Panc1 (cell line): Measurements from ENCODE around the gene POLR2F. TPM values are rescaled to one million over a fixed set of nuclear protein-coding genes. Genes with fewer than 3 reads are reported as not detected.

Experiments
- ATAC-seq: fragments of 200-7000 bp; cut with Tn5 transposase; 2 replicates; pipeline ENCODE4 v1.9.1; 2020; ENCODE audit warnings: mild to moderate bottlenecking, moderate library complexity
- BruUV-seq: library from RNA; stranded (reverse); fragments of 400-500 nt; replicated peaks from 2 replicates; lab custom pipeline; 2021; lab: Mats Ljungman, UMichigan
- CTCF ChIA-PET: fragments of 300-600 bp; sonication (Branson Sonifier 250); formaldehyde crosslinking; loops from one replicate; lab custom pipeline; 2022; ENCODE audit warnings: antibody characterized with exemption; lab: Charles Lee
- POLR2A ChIA-PET: fragments of 300-600 bp; sonication (Branson Sonifier 250); formaldehyde crosslinking; loops from one replicate; lab custom pipeline; 2022; ENCODE audit warnings: antibody characterized with exemption; lab: Charles Lee
- DNase-seq: peaks from one replicate; pipeline ENCODE4 v3.0.0-alpha.2; 2010; ENCODE audit warnings: low read depth, low spot score
- H3K27ac ChIP-seq: 2 replicates; pipeline ENCODE4 v1.5.1; 2011; ENCODE audit warnings: mild to moderate bottlenecking, low read length, inconsistent platforms
- H3K27me3 ChIP-seq: fragments of 200-500 bp; sonication (Bioruptor generic); 2 replicates; pipeline ENCODE4 v1.6.0; 2014; ENCODE audit warnings: low read length, inconsistent platforms; ENCODE audit not compliant: control insufficient read depth, insufficient read depth
- H3K36me3 ChIP-seq: fragments of 200-500 bp; sonication (Bioruptor generic); 2 replicates; pipeline ENCODE4 v1.5.1; 2014; ENCODE audit warnings: inconsistent platforms, mild to moderate bottlenecking, low read length, moderate library complexity; ENCODE audit not compliant: control insufficient read depth, insufficient read depth
- H3K4me1 ChIP-seq: 2 replicates; pipeline ENCODE4 v1.5.1; 2011; ENCODE audit warnings: inconsistent platforms, mild to moderate bottlenecking, low read length, moderate library complexity; ENCODE audit not compliant: control insufficient read depth, insufficient read depth
- H3K4me3 ChIP-seq, 2 experiments: 2 replicates each; pipeline ENCODE4 v1.5.1; 2011 to 2012; ENCODE audit warnings: low read depth in 2 of 2, low read length in 2 of 2, mild to moderate bottlenecking in 2 of 2, inconsistent platforms in 1 of 2, moderate library complexity in 1 of 2
- H3K9me3 ChIP-seq: fragments of 200-500 bp; sonication (Bioruptor generic); 2 replicates; pipeline ENCODE4 v1.5.1; 2014; ENCODE audit warnings: low read depth, mild to moderate bottlenecking, inconsistent platforms, low read length, moderate library complexity; ENCODE audit not compliant: control insufficient read depth, insufficient read depth
- in situ Hi-C: cut with HindIII; loops from 2 replicates; pipeline ENCODE4 v1.10.0; 2016; ENCODE audit warnings: low sequenced_read_pairs, low pct_unique_long_range_greater_than_20kb
- intact Hi-C: fragments of 100-400 bp; cut with micrococcal nuclease; formaldehyde crosslinking; loops from one replicate; pipeline ENCODE4 v1.10.0; 2022; ENCODE audit not compliant: unreplicated experiment
- microRNA-seq: library from miRNA; unstranded; fragments of <30 nt; microRNA quantifications from one replicate; pipeline ENCODE4 v1.1.0, GENCODE V29; 2020; ENCODE audit not compliant: unreplicated experiment
- total RNA-seq: library from RNA; stranded (reverse); gene quantifications from one replicate; pipeline ENCODE4 v1.2.1, GENCODE V29; 2021; ENCODE audit not compliant: unreplicated experiment
- TF ChIP-seq, protein P1 (sequence below): fragments of 450-650 bp; IDR thresholded peaks from 2 replicates; pipeline ENCODE4 v1.5.1; 2017; ENCODE audit warnings: mild to moderate bottlenecking

Gene POLR2F
- total RNA-seq, 1 experiment from 2014 or later: 89.7 TPM

DNA sequence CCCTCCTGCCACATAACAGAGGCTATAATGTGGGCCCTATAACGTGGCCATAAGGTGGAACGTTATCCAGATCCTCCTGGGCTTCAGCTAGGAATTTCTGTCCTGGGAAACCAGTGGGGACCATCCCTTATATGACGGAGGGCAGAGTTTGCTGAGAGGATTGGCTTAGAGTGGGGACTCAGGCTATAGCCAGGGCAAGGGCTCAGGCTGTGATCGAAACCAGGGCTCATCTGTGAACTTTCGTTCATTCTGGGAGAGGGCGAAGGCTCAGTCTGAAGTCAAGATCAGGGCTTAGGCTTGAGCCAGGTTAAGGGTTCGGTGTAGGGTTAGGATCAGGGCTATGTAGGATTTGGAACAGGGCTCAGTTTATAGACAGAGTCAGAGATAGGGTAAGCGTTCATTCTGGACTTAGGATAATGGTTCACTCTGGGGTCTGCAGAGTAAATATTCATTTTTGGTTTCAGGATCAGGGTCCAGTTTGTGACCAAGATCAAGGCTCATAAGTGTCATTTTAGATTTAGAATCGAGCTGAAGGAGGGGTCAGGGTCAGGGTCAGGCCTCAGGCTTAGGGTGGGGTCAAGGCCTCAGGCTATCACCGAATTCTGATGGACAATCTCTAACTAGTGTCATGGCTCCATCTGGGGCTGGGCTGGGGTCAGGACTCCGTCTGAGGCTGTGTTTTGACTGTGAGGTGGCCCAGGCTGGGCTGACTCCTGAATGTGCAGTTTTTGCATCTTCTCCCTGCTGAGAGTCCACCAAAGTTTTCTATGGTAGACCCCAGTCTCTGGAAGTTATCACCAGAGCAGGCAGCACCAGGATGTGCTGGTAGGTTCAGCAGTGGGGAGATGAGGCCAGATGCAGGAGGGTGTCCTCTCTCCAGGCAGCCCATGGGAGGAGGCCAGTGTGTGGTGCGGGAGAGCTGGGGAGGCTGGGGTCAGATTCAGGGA lies 64.7 kb downstream of the POLR2F start:
- POLR2A ChIA-PET: no interaction called here

More for the DNA sequence above, 64.7 kb downstream of the POLR2F start:
- Histone ChIP-seq H3K36me3 (no peaks in the 10 kb centered on the region), H3K27me3 (no peaks in the 10 kb centered on the region), H3K27ac (no peak overlapping the region), H3K9me3 (no peaks in the 10 kb centered on the region), H3K4me3 (no peak overlapping the region), H3K4me1 (no peaks in the 10 kb centered on the region)
- ATAC-seq: no peak
- intact Hi-C loops (no loop called here), in situ Hi-C loops (no loop called here)
- no TSS peak for BruUV-seq
- CTCF ChIA-PET: no interaction called here
- DNase-seq: no peak
- TF ChIP-seq, protein P1, sequence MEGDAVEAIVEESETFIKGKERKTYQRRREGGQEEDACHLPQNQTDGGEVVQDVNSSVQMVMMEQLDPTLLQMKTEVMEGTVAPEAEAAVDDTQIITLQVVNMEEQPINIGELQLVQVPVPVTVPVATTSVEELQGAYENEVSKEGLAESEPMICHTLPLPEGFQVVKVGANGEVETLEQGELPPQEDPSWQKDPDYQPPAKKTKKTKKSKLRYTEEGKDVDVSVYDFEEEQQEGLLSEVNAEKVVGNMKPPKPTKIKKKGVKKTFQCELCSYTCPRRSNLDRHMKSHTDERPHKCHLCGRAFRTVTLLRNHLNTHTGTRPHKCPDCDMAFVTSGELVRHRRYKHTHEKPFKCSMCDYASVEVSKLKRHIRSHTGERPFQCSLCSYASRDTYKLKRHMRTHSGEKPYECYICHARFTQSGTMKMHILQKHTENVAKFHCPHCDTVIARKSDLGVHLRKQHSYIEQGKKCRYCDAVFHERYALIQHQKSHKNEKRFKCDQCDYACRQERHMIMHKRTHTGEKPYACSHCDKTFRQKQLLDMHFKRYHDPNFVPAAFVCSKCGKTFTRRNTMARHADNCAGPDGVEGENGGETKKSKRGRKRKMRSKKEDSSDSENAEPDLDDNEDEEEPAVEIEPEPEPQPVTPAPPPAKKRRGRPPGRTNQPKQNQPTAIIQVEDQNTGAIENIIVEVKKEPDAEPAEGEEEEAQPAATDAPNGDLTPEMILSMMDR: no peak

Small RNA genes lying within 50 kb of the gene (microRNA-seq; reads per million reads assigned to microRNA genes)
- gene MIR4534: not detected
- gene MIR6820: 2.5 reads per million

Other genes starting within 250 kb of the POLR2F start
- gene GCAT, start 145.8 kb upstream of the POLR2F start, total RNA-seq: 11.2 TPM
- gene GALR3, start 130.3 kb upstream of the POLR2F start, total RNA-seq: not detected
- gene ANKRD54, start 109.4 kb upstream of the POLR2F start, total RNA-seq: 28.1 TPM
- 211 TPM for gene EIF3L, start 104.3 kb upstream of the POLR2F start, total RNA-seq
- gene MICALL1, start 47.4 kb upstream of the POLR2F start, total RNA-seq: 34.5 TPM
- gene C22orf23, start 98 bp upstream of the POLR2F start, total RNA-seq: 0.49 TPM
- gene SOX10, start 30.9 kb downstream of the POLR2F start, total RNA-seq: not detected
- 21.3 TPM for gene PICK1, start 103.7 kb downstream of the POLR2F start, total RNA-seq
- gene SLC16A8, start 130.5 kb downstream of the POLR2F start, total RNA-seq: not detected
- 0.18 TPM for gene BAIAP2L2, start 157.0 kb downstream of the POLR2F start, total RNA-seq
- 16.2 TPM for gene PLA2G6, start 228.1 kb downstream of the POLR2F start, total RNA-seq
- 6.4 TPM for gene MAFF, start 248.3 kb downstream of the POLR2F start, total RNA-seq